Measurements from ENCODE around the gene SPOCK2.
A peak's percentile ranks its signal among the peaks of the same experiment; 100 is the strongest.
"Not testable (repeated sequence)": the region's sequence is repeated elsewhere in the genome, so short reads cannot be mapped to it uniquely, and the experiment has no call there.

SPOCK2 gene

GRCh38 chr10:72087969-72088888 is at the start of gene SPOCK2:
SPOCK2 (minus strand) TSS chr10:72088551; CDS start chr10:72088328, 223 bp downstream.
- peak; percentile 38 for DNase-seq (ENCODE audit: low read depth)

- DNase-seq (ENCODE audit: low read depth), result no peak
These were observed 49.2 kb upstream of the SPOCK2 start for GRCh38 chr10:72137583-72137982.

GRCh38 chr10:72136225-72136624 is 47.9 kb upstream of the SPOCK2 start:
- DNase-seq (ENCODE audit: low read depth), result not testable (repeated sequence)

GRCh38 chr10:72134785-72135767 is 46.7 kb upstream of the SPOCK2 start:
- DNase-seq (ENCODE audit: low read depth), result no peak

- no peak for DNase-seq (ENCODE audit: low read depth)
These were observed 45.2 kb upstream of the SPOCK2 start for GRCh38 chr10:72133517-72133916.

- DNase-seq (ENCODE audit: low read depth), result no peak
These were observed 44.5 kb upstream of the SPOCK2 start for GRCh38 chr10:72132854-72133253.

- DNase-seq (ENCODE audit: low read depth), result no peak
These were observed 39.2 kb upstream of the SPOCK2 start for GRCh38 chr10:72127571-72127970.

- no peak for DNase-seq (ENCODE audit: low read depth)
These were observed 38.5 kb upstream of the SPOCK2 start for GRCh38 chr10:72126872-72127232.

- no peak for DNase-seq (ENCODE audit: low read depth)
These were observed 38.0 kb upstream of the SPOCK2 start for GRCh38 chr10:72126184-72126871.

- no peak for DNase-seq (ENCODE audit: low read depth)
These were observed 36.6 kb upstream of the SPOCK2 start for GRCh38 chr10:72124989-72125388.

GRCh38 chr10:72124381-72124780 is 36.0 kb upstream of the SPOCK2 start:
- no peak for DNase-seq (ENCODE audit: low read depth)

GRCh38 chr10:72123616-72124015 is 35.3 kb upstream of the SPOCK2 start:
- no peak for DNase-seq (ENCODE audit: low read depth)

- DNase-seq (ENCODE audit: low read depth), result no peak
These were observed 33.9 kb upstream of the SPOCK2 start for GRCh38 chr10:72122221-72122620.

GRCh38 chr10:72121389-72121788 is 33.0 kb upstream of the SPOCK2 start:
- no peak for DNase-seq (ENCODE audit: low read depth)

GRCh38 chr10:72116372-72116771 is 28.0 kb upstream of the SPOCK2 start:
- DNase-seq (ENCODE audit: low read depth), result no peak

- DNase-seq (ENCODE audit: low read depth), result no peak
These were observed 26.5 kb upstream of the SPOCK2 start for GRCh38 chr10:72114706-72115450.

GRCh38 chr10:72110673-72111401 is 22.5 kb upstream of the SPOCK2 start:
- DNase-seq (ENCODE audit: low read depth), result no peak

- DNase-seq (ENCODE audit: low read depth), result no peak
These were observed 21.3 kb upstream of the SPOCK2 start for GRCh38 chr10:72109636-72110157.

- no peak for DNase-seq (ENCODE audit: low read depth)
These were observed 20.7 kb upstream of the SPOCK2 start for GRCh38 chr10:72108830-72109635.

- not testable (repeated sequence) for DNase-seq (ENCODE audit: low read depth)
These were observed 19.6 kb upstream of the SPOCK2 start for GRCh38 chr10:72108004-72108370.

Data from stimulated activated CD8-positive, alpha-beta memory T cell treated with anti-CD3 and anti-CD28 coated beads, Interleukin-4, amount 100 ng/mL, for 24 hours (primary cell).